WTC11 (cell line): Measurements from ENCODE around the gene C1orf35. TPM values are rescaled to one million over a fixed set of nuclear protein-coding genes. Genes with fewer than 3 reads are reported as not detected.

Experiments
- ATAC-seq: fragments of 200-7000 bp; cut with Tn5 transposase; 2 replicates; pipeline ENCODE4 v1.10.0; 2021; ENCODE audit warnings: mild to moderate bottlenecking, moderate library complexity
- CTCF ChIA-PET: fragments of 300-600 bp; sonication (Branson Sonifier 250); formaldehyde crosslinking; loops from one replicate; lab custom pipeline; 2021; ENCODE audit warnings: antibody characterized with exemption; lab: Charles Lee
- POLR2A ChIA-PET: fragments of 350-600 bp; sonication (Branson Sonifier 250); formaldehyde crosslinking; loops from one replicate; lab custom pipeline; 2021; ENCODE audit warnings: antibody characterized with exemption; lab: Charles Lee
- DNase-seq: peaks from one replicate; pipeline ENCODE4 v3.0.0; 2021; ENCODE audit warnings: low spot score
- H3K27ac Mint-ChIP-seq: 2 replicates; pipeline ENCODE4 v1.8.0; 2021; ENCODE audit warnings: mixed read lengths
- H3K27me3 Mint-ChIP-seq: 2 replicates; pipeline ENCODE4 v1.8.0; 2021; ENCODE audit warnings: low read depth, mild to moderate bottlenecking, moderate library complexity, mixed read lengths
- H3K36me3 Mint-ChIP-seq: 2 replicates; pipeline ENCODE4 v1.8.0; 2021; ENCODE audit warnings: mixed read lengths
- H3K4me1 Mint-ChIP-seq: 2 replicates; pipeline ENCODE4 v1.8.0; 2022; ENCODE audit warnings: mixed read lengths
- H3K4me3 Mint-ChIP-seq: 2 replicates; pipeline ENCODE4 v1.8.0; 2021; ENCODE audit warnings: mild to moderate bottlenecking, moderate library complexity, mixed read lengths
- H3K9me3 Mint-ChIP-seq: 2 replicates; pipeline ENCODE4 v1.8.0; 2021; ENCODE audit warnings: mixed read lengths
- CBFB ChIP-seq: sonication (generic); formaldehyde crosslinking; IDR thresholded peaks from 2 replicates; pipeline ENCODE4 v1.8.1; 2022; ENCODE audit warnings: mild to moderate bottlenecking, low read depth, missing genetic modification reagents
- ESRRA ChIP-seq: sonication (generic); formaldehyde crosslinking; IDR thresholded peaks from 2 replicates; pipeline ENCODE4 v1.8.1; 2022; ENCODE audit warnings: mild to moderate bottlenecking, missing genetic modification reagents, borderline replicate concordance
- FOXJ3 ChIP-seq: sonication (generic); formaldehyde crosslinking; IDR thresholded peaks from 2 replicates; pipeline ENCODE4 v1.9.0; 2021; ENCODE audit warnings: missing genetic modification reagents, mild to moderate bottlenecking, borderline replicate concordance
- FOXK1 ChIP-seq: sonication (generic); formaldehyde crosslinking; IDR thresholded peaks from 2 replicates; pipeline ENCODE4 v1.8.0; 2022; ENCODE audit warnings: mild to moderate bottlenecking, moderate library complexity, missing genetic modification reagents
- JAZF1 ChIP-seq: fragments of 250-450 bp; sonication (Bioruptor Pico); IDR thresholded peaks from 2 replicates; pipeline ENCODE4 v1.9.0; 2021; ENCODE audit warnings: moderate library complexity, mild to moderate bottlenecking, inconsistent platforms
- KAT7 ChIP-seq: sonication (generic); formaldehyde crosslinking; IDR thresholded peaks from 2 replicates; pipeline ENCODE4 v1.8.1; 2023; ENCODE audit warnings: missing genetic modification reagents, mild to moderate bottlenecking, borderline replicate concordance
- NFE2L1 ChIP-seq: sonication (generic); formaldehyde crosslinking; IDR thresholded peaks from 2 replicates; pipeline ENCODE4 v1.8.1; 2023; ENCODE audit warnings: missing genetic modification reagents
- NFYB ChIP-seq: sonication (generic); formaldehyde crosslinking; conservative IDR thresholded peaks from 2 replicates; pipeline ENCODE4 v1.8.0; 2022; ENCODE audit warnings: low read depth, missing genetic modification reagents
- RELA ChIP-seq: sonication (generic); formaldehyde crosslinking; IDR thresholded peaks from 2 replicates; pipeline ENCODE4 v1.8.1; 2022; ENCODE audit warnings: missing genetic modification reagents, mild to moderate bottlenecking, borderline replicate concordance
- TP53 ChIP-seq: sonication (generic); formaldehyde crosslinking; IDR thresholded peaks from 2 replicates; pipeline ENCODE4 v1.8.1; 2023; ENCODE audit warnings: mild to moderate bottlenecking, missing genetic modification reagents
- ZNF121 ChIP-seq: sonication (generic); formaldehyde crosslinking; IDR thresholded peaks from 2 replicates; pipeline ENCODE4 v1.8.0; 2023; ENCODE audit warnings: missing genetic modification reagents
- ZNF423 ChIP-seq: fragments of 250-450 bp; sonication (Bioruptor Pico); IDR thresholded peaks from 2 replicates; pipeline ENCODE4 v2.1.2; 2022; ENCODE audit warnings: mild to moderate bottlenecking, moderate library complexity
- total RNA-seq: library from RNA; stranded (reverse); gene quantifications from 3 replicates; pipeline ENCODE4 v1.2.3, GENCODE V29; 2021
- TF ChIP-seq, protein P1 (sequence below): sonication (generic); formaldehyde crosslinking; IDR thresholded peaks from 2 replicates; pipeline ENCODE4 v1.8.1; 2022; ENCODE audit warnings: missing genetic modification reagents, borderline replicate concordance
- TF ChIP-seq, protein P2 (sequence below): sonication (generic); formaldehyde crosslinking; IDR thresholded peaks from 2 replicates; pipeline ENCODE4 v1.8.1; 2022; ENCODE audit warnings: mild to moderate bottlenecking, missing genetic modification reagents, moderate library complexity, borderline replicate concordance
- TF ChIP-seq, protein P3 (sequence below): sonication (generic); formaldehyde crosslinking; IDR thresholded peaks from 2 replicates; pipeline ENCODE4 v1.8.1; 2023; ENCODE audit warnings: mild to moderate bottlenecking, missing genetic modification reagents, moderate library complexity

The C1orf35 gene
- total RNA-seq, 1 experiment from 2014 or later, result 33.8 TPM

DNA sequence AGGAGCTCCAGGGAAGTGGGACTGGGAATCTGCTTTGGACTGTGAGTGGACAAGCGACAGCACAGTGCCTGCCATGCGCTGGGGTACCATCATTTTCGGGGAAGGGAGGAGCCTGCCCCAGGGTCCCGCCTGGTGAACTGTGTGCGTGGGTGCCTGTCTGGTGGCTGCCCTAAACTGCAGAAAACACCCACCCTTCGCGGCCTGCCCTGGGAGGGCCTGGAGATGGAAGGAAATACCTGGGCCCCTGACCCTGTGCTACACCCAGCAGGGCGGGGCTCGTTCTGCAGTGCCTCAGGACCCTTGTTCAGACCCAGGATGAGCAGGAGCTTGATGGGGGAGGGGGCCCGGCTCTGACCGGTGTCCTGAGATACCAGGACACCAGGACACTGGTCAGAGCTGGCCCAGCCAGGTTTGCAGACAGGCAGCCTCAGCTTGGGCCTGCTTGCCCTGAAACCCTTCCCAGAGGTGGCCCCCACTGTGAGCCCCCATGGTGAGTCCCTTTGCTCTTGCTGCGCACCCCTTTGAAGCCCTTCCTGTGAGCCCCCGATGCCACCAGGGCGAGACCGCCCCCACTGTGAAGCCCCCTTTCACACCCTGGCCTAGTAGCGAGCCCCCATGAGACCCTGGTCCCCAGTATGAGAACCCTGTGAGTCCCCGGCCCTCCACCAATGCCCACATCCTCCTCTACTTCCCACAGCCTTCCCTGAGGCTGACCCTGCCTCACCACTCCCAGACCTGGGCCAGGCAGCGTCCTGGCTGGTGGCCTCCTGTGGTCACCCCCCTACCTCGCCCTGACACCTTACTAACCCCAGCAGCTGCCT lies 49.2 kb upstream of the C1orf35 start:
- DNase-seq, result peak; percentile 8
- no peaks in the 10 kb centered on the region for H3K9me3 Mint-ChIP-seq
- H3K4me3 Mint-ChIP-seq, result no peak overlapping the region
- ChIA-PET CTCF (interaction anchor here (0.5 to 1.6 kb wide), 4 partner anchors 13 to 306 kb away, joined by 3 to 5 read pairs (median 4); no protein-coding TSS in a partner anchor), POLR2A (interaction anchor here (0.7 to 1.3 kb wide), 3 partner anchors 11 to 31 kb away, joined by 3 to 4 read pairs (median 3); partner anchors contain the start of gene IBA57)
- no peaks in the 10 kb centered on the region for H3K36me3 Mint-ChIP-seq
- 0 out of 2 replicates have a peak, but pooled peaks cover 2% of the 10 kb centered on the region for H3K4me1 Mint-ChIP-seq
- no peak for TF ChIP-seq ESRRA (CRISPR knock-in tag)
- no peak for TF ChIP-seq ZNF423 (CRISPR knock-in tag)
- H3K27me3 Mint-ChIP-seq, result peaks cover 7% of the 10 kb centered on the region
- no peak overlapping the region for H3K27ac Mint-ChIP-seq
- ATAC-seq, result no peak

DNA sequence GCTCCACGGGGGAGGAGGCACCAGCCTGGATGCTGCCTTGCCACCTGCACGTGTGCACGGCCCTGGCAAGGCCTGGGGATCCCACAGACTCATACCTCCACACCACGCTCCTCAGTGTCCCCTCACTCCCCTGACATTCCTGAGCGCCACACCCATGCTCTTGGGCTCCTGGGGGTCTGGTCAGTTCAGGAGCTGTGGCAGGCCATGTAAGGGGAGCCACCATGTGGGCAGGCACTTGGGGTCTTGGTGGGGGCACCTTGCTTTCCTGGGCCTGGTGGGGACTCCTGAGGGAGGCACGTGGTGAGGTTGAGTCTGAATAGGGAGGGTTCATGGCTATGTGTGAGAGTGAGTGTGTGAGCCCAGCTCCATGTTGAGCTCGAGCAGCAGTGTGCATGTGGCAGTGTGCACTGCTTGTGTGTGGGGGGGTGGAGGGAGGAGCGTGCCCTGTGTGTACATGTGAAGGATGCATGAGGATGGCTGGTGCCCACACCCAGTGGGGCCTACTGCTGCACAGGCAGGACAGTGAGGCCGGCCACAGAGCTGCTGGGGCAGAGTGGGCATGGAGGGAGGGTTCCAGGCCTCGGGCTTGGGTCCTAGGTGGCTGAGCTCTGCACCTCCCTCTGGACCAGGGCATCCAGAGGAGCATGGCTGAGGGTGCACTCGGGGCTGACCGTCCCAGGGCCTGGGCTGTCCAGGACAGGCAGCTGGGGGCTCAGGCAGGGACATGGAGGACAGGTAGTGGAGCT lies 48.2 kb upstream of the C1orf35 start:
- no peak overlapping the region for H3K4me3 Mint-ChIP-seq
- POLR2A ChIA-PET, result interaction anchor here (1.3 kb wide), 2 partner anchors 12 to 14 kb away, joined by 3 to 4 read pairs; partner anchors contain the start of gene IBA57
- H3K4me1 Mint-ChIP-seq, result 0 out of 2 replicates have a peak, but pooled peaks cover 2% of the 10 kb centered on the region
- no peak for TF ChIP-seq NFE2L1 (CRISPR knock-in tag)
- H3K27ac Mint-ChIP-seq, result 0 out of 2 replicates have a peak overlapping the region, but pooled peaks have one; percentile 8
- DNase-seq, result peak; percentile 6
- no peaks in the 10 kb centered on the region for H3K9me3 Mint-ChIP-seq
- no peaks in the 10 kb centered on the region for H3K27me3 Mint-ChIP-seq
- ATAC-seq, result no peak
- no peaks in the 10 kb centered on the region for H3K36me3 Mint-ChIP-seq
- CTCF ChIA-PET, result interaction anchor here (0.9 to 1.5 kb wide), 2 partner anchors 21 to 23 kb away, joined by 3 to 5 read pairs; no protein-coding TSS in a partner anchor

DNA sequence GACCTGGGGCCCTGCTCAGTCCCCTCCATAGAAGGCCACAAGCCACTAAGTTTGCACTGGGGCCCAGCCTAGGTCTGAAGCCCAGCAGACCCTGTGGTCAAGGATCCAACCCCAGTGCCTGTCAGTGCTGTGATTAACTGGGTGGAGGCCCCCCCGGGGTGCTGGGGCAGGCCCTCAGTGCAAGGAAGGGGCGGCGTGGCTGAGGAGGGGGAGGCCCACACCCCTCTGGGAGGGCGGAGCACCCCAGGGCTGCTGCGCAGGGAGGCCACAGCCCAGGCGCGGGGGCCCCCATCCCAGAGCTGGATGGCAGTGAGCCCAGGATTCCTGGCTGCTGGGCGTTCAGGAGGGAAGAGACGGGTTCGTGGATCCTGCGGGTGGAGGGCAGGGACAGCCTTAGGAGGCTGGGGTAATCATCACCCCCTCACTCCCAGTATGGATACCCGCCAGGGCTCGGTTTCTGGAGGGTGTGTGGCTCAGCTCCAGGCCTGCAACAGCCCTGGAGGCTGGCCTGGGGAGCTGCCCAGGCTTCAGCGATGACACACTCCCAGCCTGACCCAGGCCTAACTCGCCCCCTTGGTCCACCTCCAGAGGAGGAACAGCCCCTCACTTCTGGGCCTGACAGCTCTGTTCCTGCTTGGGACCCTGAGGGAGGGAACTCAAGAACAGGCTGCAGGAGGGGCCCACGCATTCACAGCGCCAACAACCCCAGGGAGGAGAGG lies 47.5 kb upstream of the C1orf35 start:
- CTCF ChIA-PET, result interaction anchor here (1.2 kb wide), 1 partner anchor 10 kb away, joined by 3 read pairs; the partner anchor contains the start of gene GUK1
- TF ChIP-seq KAT7 (CRISPR knock-in tag), result no peak
- TF ChIP-seq RELA (CRISPR knock-in tag), result no peak
- TF ChIP-seq CBFB (CRISPR knock-in tag), result no peak
- TF ChIP-seq, protein P1, sequence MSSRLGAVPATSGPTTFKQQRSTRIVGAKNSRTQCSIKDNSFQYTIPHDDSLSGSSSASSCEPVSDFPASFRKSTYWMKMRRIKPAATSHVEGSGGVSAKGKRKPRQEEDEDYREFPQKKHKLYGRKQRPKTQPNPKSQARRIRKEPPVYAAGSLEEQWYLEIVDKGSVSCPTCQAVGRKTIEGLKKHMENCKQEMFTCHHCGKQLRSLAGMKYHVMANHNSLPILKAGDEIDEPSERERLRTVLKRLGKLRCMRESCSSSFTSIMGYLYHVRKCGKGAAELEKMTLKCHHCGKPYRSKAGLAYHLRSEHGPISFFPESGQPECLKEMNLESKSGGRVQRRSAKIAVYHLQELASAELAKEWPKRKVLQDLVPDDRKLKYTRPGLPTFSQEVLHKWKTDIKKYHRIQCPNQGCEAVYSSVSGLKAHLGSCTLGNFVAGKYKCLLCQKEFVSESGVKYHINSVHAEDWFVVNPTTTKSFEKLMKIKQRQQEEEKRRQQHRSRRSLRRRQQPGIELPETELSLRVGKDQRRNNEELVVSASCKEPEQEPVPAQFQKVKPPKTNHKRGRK (CRISPR knock-in tag), result no peak
- TF ChIP-seq, protein P2, sequence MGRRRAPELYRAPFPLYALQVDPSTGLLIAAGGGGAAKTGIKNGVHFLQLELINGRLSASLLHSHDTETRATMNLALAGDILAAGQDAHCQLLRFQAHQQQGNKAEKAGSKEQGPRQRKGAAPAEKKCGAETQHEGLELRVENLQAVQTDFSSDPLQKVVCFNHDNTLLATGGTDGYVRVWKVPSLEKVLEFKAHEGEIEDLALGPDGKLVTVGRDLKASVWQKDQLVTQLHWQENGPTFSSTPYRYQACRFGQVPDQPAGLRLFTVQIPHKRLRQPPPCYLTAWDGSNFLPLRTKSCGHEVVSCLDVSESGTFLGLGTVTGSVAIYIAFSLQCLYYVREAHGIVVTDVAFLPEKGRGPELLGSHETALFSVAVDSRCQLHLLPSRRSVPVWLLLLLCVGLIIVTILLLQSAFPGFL (CRISPR knock-in tag), result no peak
- TF ChIP-seq ZNF121, result no peak
- TF ChIP-seq, protein P3, sequence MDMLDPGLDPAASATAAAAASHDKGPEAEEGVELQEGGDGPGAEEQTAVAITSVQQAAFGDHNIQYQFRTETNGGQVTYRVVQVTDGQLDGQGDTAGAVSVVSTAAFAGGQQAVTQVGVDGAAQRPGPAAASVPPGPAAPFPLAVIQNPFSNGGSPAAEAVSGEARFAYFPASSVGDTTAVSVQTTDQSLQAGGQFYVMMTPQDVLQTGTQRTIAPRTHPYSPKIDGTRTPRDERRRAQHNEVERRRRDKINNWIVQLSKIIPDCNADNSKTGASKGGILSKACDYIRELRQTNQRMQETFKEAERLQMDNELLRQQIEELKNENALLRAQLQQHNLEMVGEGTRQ (CRISPR knock-in tag), result no peak
- no peak for TF ChIP-seq FOXJ3 (CRISPR knock-in tag)
- TF ChIP-seq JAZF1 (CRISPR knock-in tag), result no peak
- TF ChIP-seq NFYB (CRISPR knock-in tag), result no peak
- TF ChIP-seq TP53 (CRISPR knock-in tag), result no peak
- no peak for TF ChIP-seq FOXK1 (CRISPR knock-in tag)
- no peaks in the 10 kb centered on the region for H3K27me3 Mint-ChIP-seq
- POLR2A ChIA-PET, result no interaction called here
- no peak overlapping the region for H3K27ac Mint-ChIP-seq
- ATAC-seq (no peak), DNase-seq (peak; percentile 9)
- no peaks in the 10 kb centered on the region for H3K9me3 Mint-ChIP-seq
- 0 out of 2 replicates have a peak, but pooled peaks cover 2% of the 10 kb centered on the region for H3K4me1 Mint-ChIP-seq
- H3K4me3 Mint-ChIP-seq, result no peak overlapping the region
- H3K36me3 Mint-ChIP-seq, result no peaks in the 10 kb centered on the region
